ENCODE measurements around the gene PPFIA2.

PPFIA2 gene

DNA sequence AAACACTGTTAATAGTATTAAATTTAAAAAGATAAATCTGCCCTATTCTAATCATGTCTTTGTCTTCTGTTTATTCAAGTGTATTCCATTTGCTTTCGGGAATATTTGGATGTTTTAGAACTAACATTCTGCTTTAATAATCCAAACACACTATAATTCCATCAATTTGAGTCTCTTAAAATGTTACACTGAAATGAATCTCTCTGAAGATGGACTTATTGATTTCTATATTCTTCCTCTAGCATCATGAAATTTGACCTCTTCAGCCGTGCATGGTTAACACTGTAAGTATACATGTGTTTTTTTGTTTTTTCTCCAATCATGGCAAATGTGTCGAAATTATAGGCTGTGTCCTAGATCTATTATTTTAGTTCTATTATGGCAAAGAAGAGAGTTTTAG is 342.1 kb downstream of the PPFIA2 start:
- no peak for DNase-seq

DNA sequence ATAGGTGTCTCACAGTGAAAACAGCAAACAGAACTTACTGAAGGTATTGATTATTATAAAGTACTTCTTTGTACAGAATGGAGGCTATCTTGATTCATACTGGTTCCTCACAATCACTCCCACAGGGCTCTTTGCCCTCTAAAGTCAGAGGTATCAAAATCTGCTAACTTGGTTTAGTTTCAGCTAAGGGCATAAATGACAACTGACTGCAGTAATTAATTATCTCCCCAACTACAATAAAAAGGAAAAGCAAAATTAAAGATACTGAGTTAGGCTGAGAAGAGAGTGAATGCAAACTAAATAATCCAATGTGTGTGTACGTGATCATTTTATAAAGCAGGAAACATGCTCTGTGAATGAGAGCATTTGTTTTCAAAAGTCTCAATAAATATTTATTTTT is 342.6 kb downstream of the PPFIA2 start:
- no peak for DNase-seq

DNA sequence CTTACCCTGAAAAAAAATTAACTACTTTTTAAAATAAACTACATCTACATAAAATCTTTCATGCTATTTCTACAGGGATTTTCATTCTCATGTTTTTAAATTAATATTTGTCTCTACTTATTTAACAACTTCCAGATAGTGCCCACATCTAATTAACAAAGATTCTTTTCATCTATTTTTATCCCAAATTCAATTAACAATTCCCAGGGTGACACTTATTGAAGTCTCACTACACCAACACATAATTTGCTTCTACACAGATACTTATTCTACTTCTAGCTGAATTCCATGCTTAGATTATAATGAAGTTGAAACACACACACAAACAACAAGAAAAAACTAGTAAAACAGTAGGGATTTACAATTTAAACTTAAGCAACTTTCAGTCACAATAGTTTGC is 344.7 kb downstream of the PPFIA2 start:
- no peak for DNase-seq

DNA sequence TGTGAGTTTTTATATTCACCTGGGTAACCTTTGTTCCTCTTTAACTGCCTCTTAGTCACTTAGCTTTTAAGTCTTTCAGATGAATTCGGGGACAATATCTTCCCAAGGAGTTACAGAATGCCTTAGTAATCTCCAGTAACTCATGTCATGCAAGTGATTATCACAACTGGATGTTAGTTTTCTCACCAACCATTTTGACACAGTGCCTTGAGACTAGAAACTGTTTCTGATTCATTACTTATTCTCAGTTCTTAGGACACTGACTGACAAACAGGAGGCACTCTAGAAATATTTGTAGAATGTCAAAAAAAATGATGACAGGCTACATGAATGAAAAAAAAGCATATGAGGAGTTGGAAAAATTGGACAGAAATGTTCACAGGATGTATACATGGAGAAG is 346.2 kb downstream of the PPFIA2 start:
- no peak for DNase-seq

- DNase-seq: no peak
These were observed 355.8 kb downstream of the PPFIA2 start for GRCh38 chr12:81403348-81403747.

DNA sequence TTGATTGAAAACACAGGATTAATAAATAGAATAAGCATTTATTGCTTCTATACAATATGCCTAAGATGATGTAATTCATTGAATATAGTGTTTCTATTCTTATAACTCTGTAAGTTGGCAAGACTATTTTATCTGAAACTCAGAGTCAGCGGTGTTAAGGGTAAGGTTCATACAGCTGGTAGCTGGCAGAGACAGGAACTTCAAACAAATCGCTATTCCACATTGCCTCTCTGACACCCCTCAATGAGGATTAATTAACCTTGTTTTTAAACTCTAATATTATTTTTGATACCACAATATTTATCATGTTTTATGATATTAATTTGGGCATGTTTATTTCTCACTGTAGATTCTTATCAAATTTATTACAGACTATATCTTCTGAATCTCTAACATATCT is 357.9 kb downstream of the PPFIA2 start:
- DNase-seq: no peak

GRCh38 chr12:81400024-81400423 is 359.1 kb downstream of the PPFIA2 start:
- no peak for DNase-seq

- no peak for DNase-seq
These were observed 363.7 kb downstream of the PPFIA2 start for GRCh38 chr12:81395431-81395830.

- no peak for DNase-seq
These were observed 369.5 kb downstream of the PPFIA2 start for GRCh38 chr12:81389550-81390099.

DNA sequence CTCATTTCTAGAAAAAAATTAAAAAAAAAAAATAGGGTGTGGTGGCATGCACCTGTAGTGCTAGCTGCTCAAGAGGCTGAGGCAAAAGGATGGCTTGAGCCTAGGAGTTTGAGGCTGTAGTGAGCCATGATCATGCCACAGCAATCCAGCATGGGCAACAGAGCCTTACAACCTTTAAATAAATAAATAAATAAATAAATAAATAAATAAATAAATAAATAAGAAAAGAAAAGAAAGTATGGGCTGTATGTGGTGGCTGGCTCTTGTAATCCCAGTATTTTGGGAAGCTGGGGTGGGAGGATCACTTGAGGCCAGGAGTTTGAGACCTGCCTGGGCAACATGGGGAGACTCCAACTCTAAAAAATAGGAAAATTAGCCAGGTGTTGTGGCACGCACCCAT is 373.0 kb downstream of the PPFIA2 start:
- no peak for DNase-seq

DNA sequence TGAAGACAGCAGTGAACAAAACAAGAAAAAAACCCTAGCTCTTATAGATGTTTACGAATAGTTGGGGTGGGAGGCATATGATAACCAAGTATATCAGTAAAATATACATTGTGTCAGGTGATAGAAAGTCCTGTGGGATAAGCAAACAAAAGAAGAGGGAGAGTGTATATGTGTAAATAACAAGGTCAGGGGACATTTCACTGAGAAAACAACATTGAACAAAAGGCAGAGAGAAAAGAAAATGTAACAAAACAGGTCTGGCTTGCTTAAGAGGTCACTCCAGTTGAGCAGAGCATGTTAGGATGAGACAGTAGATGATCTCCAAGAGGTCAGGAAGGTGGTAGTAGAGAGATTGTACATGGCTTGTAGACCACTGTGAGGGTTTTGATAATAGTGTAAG is 377.2 kb downstream of the PPFIA2 start:
- DNase-seq: no peak

- DNase-seq: no peak
These were observed 380.4 kb downstream of the PPFIA2 start for GRCh38 chr12:81378601-81379285.

GRCh38 chr12:81377771-81378170 is 381.4 kb downstream of the PPFIA2 start:
- no peak for DNase-seq

DNA sequence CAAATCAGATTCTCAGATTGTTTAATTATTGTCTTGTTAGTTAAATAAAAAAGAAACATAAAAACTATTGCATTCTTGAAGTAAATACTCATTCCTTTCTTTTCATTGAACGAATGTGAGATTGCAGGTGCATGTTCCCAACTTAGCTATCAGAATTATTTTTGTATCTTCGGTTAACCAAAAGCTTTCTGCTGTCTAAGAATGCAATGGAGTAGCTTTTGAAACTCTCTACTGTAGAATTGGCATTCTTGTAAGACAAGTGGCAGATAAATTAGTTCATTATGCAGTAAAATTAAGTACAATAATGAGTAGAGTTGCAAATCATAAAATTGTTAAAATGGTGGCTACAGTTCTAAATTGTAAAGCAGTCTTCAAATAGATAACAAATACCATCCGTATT is 383.2 kb downstream of the PPFIA2 start:
- no peak for DNase-seq

DNA sequence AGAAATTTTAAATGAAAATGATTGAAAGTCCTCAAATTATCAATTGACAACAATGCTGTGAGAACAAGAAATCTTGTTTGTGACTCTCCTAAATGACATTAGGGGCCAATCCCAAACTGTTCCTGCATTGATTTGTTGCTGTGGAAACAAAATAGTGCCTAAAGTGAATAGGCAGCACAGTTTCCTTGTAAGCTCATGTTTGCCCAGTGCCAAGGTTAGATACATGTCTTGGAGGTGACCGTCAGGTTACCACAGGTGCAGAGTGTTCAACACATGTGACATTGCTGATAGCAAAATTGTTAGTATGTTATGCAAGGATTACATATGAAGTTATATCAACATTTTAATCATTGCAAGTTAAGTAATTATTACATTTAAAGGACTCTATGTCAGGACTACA is 388.7 kb downstream of the PPFIA2 start:
- no peak for DNase-seq

DNA sequence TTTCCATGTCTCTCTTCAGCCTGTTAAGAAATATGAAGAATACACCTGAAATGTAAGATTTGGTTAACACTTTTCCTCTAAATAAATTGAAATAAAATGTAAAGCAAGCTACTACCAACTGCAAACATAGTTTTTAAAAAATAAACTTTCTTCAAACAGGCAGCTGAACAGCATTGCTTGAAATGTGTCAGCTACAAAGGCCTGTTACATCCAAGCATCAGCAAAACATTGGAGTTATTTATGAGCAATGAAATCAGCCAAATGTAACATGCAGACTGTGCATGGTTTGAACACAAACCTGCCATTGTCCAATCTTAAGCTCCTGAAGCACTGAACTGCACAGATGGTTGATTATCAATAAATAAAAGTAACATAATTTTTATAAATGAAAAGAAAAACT is 390.0 kb downstream of the PPFIA2 start:
- DNase-seq: no peak

DNA sequence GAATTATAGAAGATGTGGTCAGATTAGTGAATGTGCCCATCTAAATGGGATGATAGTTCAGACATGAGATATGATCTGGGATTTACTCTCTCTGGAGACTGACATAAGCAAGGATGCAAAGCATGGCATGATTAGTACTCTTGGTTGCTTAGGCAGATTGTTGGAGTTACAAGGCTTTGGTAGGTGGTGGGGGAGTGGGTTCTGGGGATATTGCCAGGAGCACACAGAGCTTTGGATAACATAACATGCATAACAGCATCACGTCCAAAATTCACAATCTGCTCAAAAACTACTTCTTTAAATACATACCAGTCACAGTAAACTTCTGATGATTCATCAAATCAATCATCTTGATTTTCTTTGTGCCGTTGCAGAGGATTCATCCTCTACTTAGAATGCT is 393.9 kb downstream of the PPFIA2 start:
- no peak for DNase-seq

DNA sequence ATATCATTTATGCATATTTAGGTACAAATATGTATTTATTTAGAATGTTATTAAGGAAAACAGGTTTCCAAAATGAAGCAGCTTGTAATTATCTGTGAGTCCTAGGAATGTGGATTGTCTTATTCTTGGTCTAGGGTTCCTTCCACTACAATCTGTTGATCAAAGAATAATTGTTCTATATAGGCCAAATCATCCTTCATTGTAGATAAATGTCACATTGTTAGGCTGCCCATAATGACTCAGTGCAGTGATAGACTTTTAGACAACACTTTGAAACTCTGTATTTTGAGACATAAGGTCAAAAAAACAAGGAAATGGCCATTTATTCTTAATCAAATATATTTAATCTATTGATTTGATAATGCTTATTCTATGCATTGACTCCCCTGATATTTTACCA is 398.2 kb downstream of the PPFIA2 start:
- no peak for DNase-seq

DNA sequence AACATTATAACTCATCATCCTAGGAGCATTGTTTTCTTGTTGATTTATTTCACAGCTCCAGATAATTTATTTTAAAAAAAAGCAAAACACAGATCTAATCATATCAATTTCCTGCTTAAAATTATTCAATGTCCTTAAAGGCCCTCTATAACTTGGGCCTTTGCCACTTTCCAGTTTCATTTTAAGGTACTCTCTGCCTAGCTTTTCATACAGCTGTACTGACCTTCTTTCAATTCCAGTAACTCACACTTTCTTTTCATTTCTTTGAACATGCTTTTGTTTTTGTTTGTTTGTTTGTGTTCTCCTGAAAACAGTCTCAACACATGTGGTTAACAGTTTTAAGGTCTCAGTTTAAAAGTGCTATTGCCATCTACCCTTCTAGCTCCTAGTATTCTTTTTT is 399.4 kb downstream of the PPFIA2 start:
- DNase-seq: no peak

DNA sequence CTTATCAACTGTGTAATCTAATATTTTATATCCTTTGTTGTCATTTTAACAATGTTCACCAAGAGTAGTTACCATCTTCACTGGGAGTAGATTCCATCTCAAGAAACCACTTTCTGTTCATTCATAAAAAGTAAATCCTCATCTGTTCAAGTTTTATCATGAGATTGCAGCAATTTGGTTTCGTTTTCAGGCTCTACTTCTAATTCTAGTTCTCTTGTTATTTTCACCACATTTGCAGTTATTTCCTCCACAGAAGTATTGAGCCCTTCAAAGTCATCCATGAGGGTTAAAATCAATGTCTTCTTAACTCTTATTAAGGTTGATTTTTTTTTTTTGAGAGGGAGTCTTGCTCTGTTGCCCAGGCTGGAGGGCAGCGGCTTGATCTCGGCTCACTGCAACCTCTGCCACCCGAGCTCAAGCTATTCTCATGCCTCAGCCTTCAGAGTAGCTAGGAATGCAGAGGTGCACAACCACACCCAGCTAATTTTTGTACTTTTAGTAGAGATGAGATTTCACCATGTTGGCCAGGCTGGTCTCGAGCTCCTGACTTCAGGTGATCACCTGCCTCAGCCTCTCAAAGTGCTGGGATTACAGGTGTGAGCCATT is 404.7 kb downstream of the PPFIA2 start:
- DNase-seq: no peak

- no peak for DNase-seq
These were observed 408.8 kb downstream of the PPFIA2 start for GRCh38 chr12:81350309-81350708.

GRCh38 chr12:81347404-81347803 is 411.7 kb downstream of the PPFIA2 start:
- no peak for DNase-seq

GRCh38 chr12:81340910-81341309 is 418.2 kb downstream of the PPFIA2 start:
- no peak for DNase-seq

GRCh38 chr12:81339071-81339470 is 420.1 kb downstream of the PPFIA2 start:
- DNase-seq: no peak

- no peak for DNase-seq
These were observed 421.3 kb downstream of the PPFIA2 start for GRCh38 chr12:81337886-81338285.

Data from amniotic stem cell (primary cell).